Liver (tissue), 9 donors: ENCODE measurements around the gene PRMT7. TPM values are rescaled to one million over a fixed set of nuclear protein-coding genes. Genes with fewer than 3 reads are reported as not detected.

Experiments
- DNase-seq: peaks from one replicate; pipeline ENCODE4 v3.0.0-alpha.2; 2017; ENCODE audit warnings: low spot score
- H3K27ac ChIP-seq, 2 donors: one replicate each; pipeline ENCODE4 v1.7.0; 2013; ENCODE audit warnings: inconsistent platforms in 2 of 2, low read length in 2 of 2, control low read depth in 1 of 2, low read depth in 1 of 2, mild to moderate bottlenecking in 1 of 2
- H3K27me3 ChIP-seq, 4 donors: one replicate each; pipeline versions ENCODE4 v1.6.1 to v1.7.0; 2013; ENCODE audit warnings: low read length in 3 of 4, inconsistent platforms in 1 of 4, mild to moderate bottlenecking in 1 of 4, moderate library complexity in 1 of 4; ENCODE audit not compliant: control insufficient read depth in 4 of 4, insufficient read depth in 4 of 4
- H3K36me3 ChIP-seq, 4 donors: one replicate each; pipeline versions ENCODE4 v1.6.1 to v1.7.0; 2013; ENCODE audit warnings: low read length in 3 of 4, mild to moderate bottlenecking in 3 of 4, low read depth in 1 of 4, moderate library complexity in 1 of 4; ENCODE audit not compliant: control insufficient read depth in 4 of 4, insufficient read depth in 3 of 4
- H3K4me1 ChIP-seq, 4 donors: one replicate each; pipeline versions ENCODE4 v1.6.1 to v1.7.0; 2013; ENCODE audit warnings: low read length in 3 of 4, mild to moderate bottlenecking in 3 of 4, moderate library complexity in 1 of 4; ENCODE audit not compliant: control insufficient read depth in 4 of 4, insufficient read depth in 4 of 4
- H3K4me3 ChIP-seq, 3 donors: one replicate each; pipeline versions ENCODE4 v1.6.1 to v1.7.0; 2013; ENCODE audit warnings: low read length in 3 of 3, control low read depth in 1 of 3, low read depth in 1 of 3, mild to moderate bottlenecking in 1 of 3
- H3K9ac ChIP-seq, 2 donors: one replicate each; pipeline ENCODE4 v1.7.0; 2013; ENCODE audit warnings: low read length in 2 of 2, mild to moderate bottlenecking in 2 of 2, moderate library complexity in 2 of 2, control low read depth in 1 of 2, low read depth in 1 of 2
- H3K9me3 ChIP-seq, 4 donors: one replicate each; pipeline versions ENCODE4 v1.6.1 to v1.7.0; 2013; ENCODE audit warnings: low read length in 3 of 4; ENCODE audit not compliant: control insufficient read depth in 4 of 4
- CTCF ChIP-seq: fragments of 150-350 bp; IDR thresholded peaks from 2 replicates; pipeline ENCODE4 v1.5.1; 2017; ENCODE audit warnings: improper control_type of control experiment, low read depth, low read length; ENCODE audit not compliant: missing input control
- EGR1 ChIP-seq, 2 donors: IDR thresholded peaks; 2 replicates each; pipeline ENCODE4 v1.6.1; 2016 to 2018; ENCODE audit warnings: antibody characterized with exemption in 2 of 2, low read depth in 2 of 2
- FOXA1 ChIP-seq: IDR thresholded peaks from 2 replicates; pipeline ENCODE4 v1.6.1; 2016; ENCODE audit warnings: antibody characterized with exemption
- FOXA2 ChIP-seq: IDR thresholded peaks from 2 replicates; pipeline ENCODE4 v1.6.1; 2016; ENCODE audit warnings: antibody characterized with exemption
- GABPA ChIP-seq, 2 donors: IDR thresholded peaks in 1 of 2; conservative IDR thresholded peaks in 1 of 2; 2 replicates each; pipeline ENCODE4 v1.6.1; 2016; ENCODE audit warnings: antibody characterized with exemption in 2 of 2, mild to moderate bottlenecking in 1 of 2, moderate library complexity in 1 of 2
- HNF4A ChIP-seq, 2 donors: conservative IDR thresholded peaks; 2 replicates each; pipeline ENCODE4 v1.6.1; 2016; ENCODE audit warnings: antibody characterized with exemption in 2 of 2, mild to moderate bottlenecking in 2 of 2
- HNF4G ChIP-seq: IDR thresholded peaks from 2 replicates; pipeline ENCODE4 v1.6.1; 2016; ENCODE audit warnings: antibody characterized with exemption
- JUND ChIP-seq, 2 donors: IDR thresholded peaks; 2 replicates each; pipeline ENCODE4 v1.6.1; 2016; ENCODE audit warnings: antibody characterized with exemption in 2 of 2
- NR2F2 ChIP-seq: IDR thresholded peaks from 2 replicates; pipeline ENCODE4 v1.6.1; 2016; ENCODE audit warnings: antibody characterized with exemption
- RAD21 ChIP-seq, 2 donors: IDR thresholded peaks; 2 replicates each; pipeline ENCODE4 v1.6.1; 2016; ENCODE audit warnings: antibody characterized with exemption in 2 of 2, mild to moderate bottlenecking in 2 of 2
- RXRA ChIP-seq, 2 donors: IDR thresholded peaks; 2 replicates each; pipeline ENCODE4 v1.6.1; 2017 to 2018; ENCODE audit warnings: antibody characterized with exemption in 2 of 2, mild to moderate bottlenecking in 1 of 2
- SP1 ChIP-seq: IDR thresholded peaks from 2 replicates; pipeline ENCODE4 v1.6.1; 2018; ENCODE audit warnings: antibody characterized with exemption, mild to moderate bottlenecking
- TAF1 ChIP-seq: conservative IDR thresholded peaks from 2 replicates; pipeline ENCODE4 v1.6.1; 2016; ENCODE audit warnings: antibody characterized with exemption, mild to moderate bottlenecking
- YY1 ChIP-seq: IDR thresholded peaks from 2 replicates; pipeline ENCODE4 v1.6.1; 2016; ENCODE audit warnings: antibody characterized with exemption, mild to moderate bottlenecking
- WGBS: extraction: QIAGEN DNeasy Blood & Tissue Kit; methylation state at CpG from one replicate; pipeline ENCODE4 v1.1.7; 2013; 5-methylcytosine and 5-hydroxymethylcytosine counted together
- polyA plus RNA-seq, 2 donors: library from polyadenylated mRNA; stranded (reverse) in 1 of 2; unstranded in 1 of 2; fragments of 200-250 nt in 1 of 2; fragments of >200 nt in 1 of 2; fragmentation: Nextera tagmentation in 1 of 2; extraction: Ambion mirVana in 1 of 2; gene quantifications; one replicate each; pipeline versions ENCODE4 v1.2.1 to v1.2.3, GENCODE V29; 2013 to 2015
- total RNA-seq, 2 donors: library from RNA; depleted of rRNA; stranded (reverse); fragments of >200 nt; gene quantifications; one replicate each; pipeline ENCODE4 v1.2.3, GENCODE V29; 2014
- TF ChIP-seq, protein P1 (sequence below): IDR thresholded peaks from 2 replicates; pipeline ENCODE4 v1.6.1; 2016; ENCODE audit warnings: antibody characterized with exemption
- TF ChIP-seq, protein P2 (sequence below): IDR thresholded peaks from 2 replicates; pipeline ENCODE4 v1.6.1; 2016; ENCODE audit warnings: antibody characterized with exemption
- TF ChIP-seq, protein P3 (sequence below): IDR thresholded peaks from 2 replicates; pipeline ENCODE4 v1.6.1; 2016; ENCODE audit warnings: antibody characterized with exemption
- TF ChIP-seq, protein P4 (sequence below): IDR thresholded peaks from 2 replicates; pipeline ENCODE4 v1.6.1; 2016; ENCODE audit warnings: antibody characterized with exemption, mild to moderate bottlenecking
- donor health status: healthy.
- donor health status: healthy.
- donor health status: healthy.
- donor health status: healthy.
- donor health status: healthy.

PRMT7 gene
- total and polyA plus RNA-seq, 4 donors: 10.7 to 31.5 (median 17.5) TPM

- WGBS: 85% methylated on average over 11 of the region's 11 CpGs
- no peak overlapping the region for H3K9ac ChIP-seq
- no peaks in the 10 kb centered on the region for H3K4me1 ChIP-seq
- no peak for DNase-seq
- TF ChIP-seq RAD21 (IDR thresholded peaks at IDR 0.05) (no peak), GABPA (IDR thresholded peaks at IDR 0.05 in 1 of 2, conservative IDR thresholded peaks at IDR 0.05 in 1 of 2) (no peak), EGR1 (IDR thresholded peaks at IDR 0.05; ENCODE audit: low read depth in 2 of 2) (no peak), NR2F2 (no peak), TAF1 (no peak), FOXA2 (no peak), JUND (IDR thresholded peaks at IDR 0.05) (no peak), HNF4G (no peak), SP1 (no peak), FOXA1 (no peak), CTCF (no peak), HNF4A (conservative IDR thresholded peaks at IDR 0.05) (no peak), YY1 (no peak)
- TF ChIP-seq, protein P1, sequence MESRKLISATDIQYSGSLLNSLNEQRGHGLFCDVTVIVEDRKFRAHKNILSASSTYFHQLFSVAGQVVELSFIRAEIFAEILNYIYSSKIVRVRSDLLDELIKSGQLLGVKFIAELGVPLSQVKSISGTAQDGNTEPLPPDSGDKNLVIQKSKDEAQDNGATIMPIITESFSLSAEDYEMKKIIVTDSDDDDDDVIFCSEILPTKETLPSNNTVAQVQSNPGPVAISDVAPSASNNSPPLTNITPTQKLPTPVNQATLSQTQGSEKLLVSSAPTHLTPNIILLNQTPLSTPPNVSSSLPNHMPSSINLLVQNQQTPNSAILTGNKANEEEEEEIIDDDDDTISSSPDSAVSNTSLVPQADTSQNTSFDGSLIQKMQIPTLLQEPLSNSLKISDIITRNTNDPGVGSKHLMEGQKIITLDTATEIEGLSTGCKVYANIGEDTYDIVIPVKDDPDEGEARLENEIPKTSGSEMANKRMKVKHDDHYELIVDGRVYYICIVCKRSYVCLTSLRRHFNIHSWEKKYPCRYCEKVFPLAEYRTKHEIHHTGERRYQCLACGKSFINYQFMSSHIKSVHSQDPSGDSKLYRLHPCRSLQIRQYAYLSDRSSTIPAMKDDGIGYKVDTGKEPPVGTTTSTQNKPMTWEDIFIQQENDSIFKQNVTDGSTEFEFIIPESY: no peak
- TF ChIP-seq, protein P2, sequence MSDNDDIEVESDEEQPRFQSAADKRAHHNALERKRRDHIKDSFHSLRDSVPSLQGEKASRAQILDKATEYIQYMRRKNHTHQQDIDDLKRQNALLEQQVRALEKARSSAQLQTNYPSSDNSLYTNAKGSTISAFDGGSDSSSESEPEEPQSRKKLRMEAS: no peak
- TF ChIP-seq, protein P3, sequence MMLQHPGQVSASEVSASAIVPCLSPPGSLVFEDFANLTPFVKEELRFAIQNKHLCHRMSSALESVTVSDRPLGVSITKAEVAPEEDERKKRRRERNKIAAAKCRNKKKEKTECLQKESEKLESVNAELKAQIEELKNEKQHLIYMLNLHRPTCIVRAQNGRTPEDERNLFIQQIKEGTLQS: no peak
- H3K36me3 ChIP-seq: peaks cover 0 to 56% (median 37%) of the 10 kb centered on the region in 4 donors
- no peak overlapping the region for H3K4me3 ChIP-seq
- no peak overlapping the region for H3K27ac ChIP-seq
- H3K9me3 ChIP-seq: no peaks in the 10 kb centered on the region
- no peaks in the 10 kb centered on the region for H3K27me3 ChIP-seq
These were observed 11.0 kb upstream of the PRMT7 start for GRCh38 chr16:68299571-68300453.

- TF ChIP-seq JUND (IDR thresholded peaks at IDR 0.05): no peak
- TF ChIP-seq FOXA2: no peak
- TF ChIP-seq EGR1 (IDR thresholded peaks at IDR 0.05; ENCODE audit: low read depth in 2 of 2): no peak
- no peak for TF ChIP-seq RAD21 (IDR thresholded peaks at IDR 0.05)
- no peak for TF ChIP-seq SP1
- TF ChIP-seq, protein P1: no peak
- TF ChIP-seq YY1: no peak
- TF ChIP-seq, protein P3: no peak
- no peak for TF ChIP-seq RXRA (IDR thresholded peaks at IDR 0.05)
- no peak for TF ChIP-seq TAF1
- TF ChIP-seq, protein P4, sequence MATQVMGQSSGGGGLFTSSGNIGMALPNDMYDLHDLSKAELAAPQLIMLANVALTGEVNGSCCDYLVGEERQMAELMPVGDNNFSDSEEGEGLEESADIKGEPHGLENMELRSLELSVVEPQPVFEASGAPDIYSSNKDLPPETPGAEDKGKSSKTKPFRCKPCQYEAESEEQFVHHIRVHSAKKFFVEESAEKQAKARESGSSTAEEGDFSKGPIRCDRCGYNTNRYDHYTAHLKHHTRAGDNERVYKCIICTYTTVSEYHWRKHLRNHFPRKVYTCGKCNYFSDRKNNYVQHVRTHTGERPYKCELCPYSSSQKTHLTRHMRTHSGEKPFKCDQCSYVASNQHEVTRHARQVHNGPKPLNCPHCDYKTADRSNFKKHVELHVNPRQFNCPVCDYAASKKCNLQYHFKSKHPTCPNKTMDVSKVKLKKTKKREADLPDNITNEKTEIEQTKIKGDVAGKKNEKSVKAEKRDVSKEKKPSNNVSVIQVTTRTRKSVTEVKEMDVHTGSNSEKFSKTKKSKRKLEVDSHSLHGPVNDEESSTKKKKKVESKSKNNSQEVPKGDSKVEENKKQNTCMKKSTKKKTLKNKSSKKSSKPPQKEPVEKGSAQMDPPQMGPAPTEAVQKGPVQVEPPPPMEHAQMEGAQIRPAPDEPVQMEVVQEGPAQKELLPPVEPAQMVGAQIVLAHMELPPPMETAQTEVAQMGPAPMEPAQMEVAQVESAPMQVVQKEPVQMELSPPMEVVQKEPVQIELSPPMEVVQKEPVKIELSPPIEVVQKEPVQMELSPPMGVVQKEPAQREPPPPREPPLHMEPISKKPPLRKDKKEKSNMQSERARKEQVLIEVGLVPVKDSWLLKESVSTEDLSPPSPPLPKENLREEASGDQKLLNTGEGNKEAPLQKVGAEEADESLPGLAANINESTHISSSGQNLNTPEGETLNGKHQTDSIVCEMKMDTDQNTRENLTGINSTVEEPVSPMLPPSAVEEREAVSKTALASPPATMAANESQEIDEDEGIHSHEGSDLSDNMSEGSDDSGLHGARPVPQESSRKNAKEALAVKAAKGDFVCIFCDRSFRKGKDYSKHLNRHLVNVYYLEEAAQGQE: no peak
- no peak for TF ChIP-seq HNF4A (conservative IDR thresholded peaks at IDR 0.05)
- 78% methylated on average over 7 of the region's 7 CpGs for WGBS
- Histone ChIP-seq H3K27me3 (no peaks in the 10 kb centered on the region), H3K4me3 (no peak overlapping the region), H3K27ac (no peak overlapping the region), H3K4me1 (no peaks in the 10 kb centered on the region), H3K36me3 (peaks cover 0 to 60% (median 37%) of the 10 kb centered on the region in 4 donors), H3K9ac (no peak overlapping the region), H3K9me3 (no peaks in the 10 kb centered on the region)
- DNase-seq: no peak
These were observed 9.9 kb upstream of the PRMT7 start for GRCh38 chr16:68300734-68301459.
